C4-2B (cell line): ENCODE measurements around the gene RBM6.

Source experiments
- CTCF ChIP-seq: fragments of 450-650 bp; conservative IDR thresholded peaks from 2 replicates; pipeline ENCODE4 v1.5.1; 2017; ENCODE audit warnings: mild to moderate bottlenecking
- ZFX ChIP-seq: fragments of 450-650 bp; IDR thresholded peaks from 2 replicates; pipeline ENCODE4 v1.6.1; 2017

- TF ChIP-seq CTCF (no peak), ZFX (no peak)
Observed at GRCh38 chr3:50124800-50125178, 184.8 kb downstream of the RBM6 start.
